LNCAP (cell line): ENCODE results near the gene KRTAP5-4.

ENCODE experiments used
- TF ChIP-seq, protein P1 (sequence below): fragments of 450-650 bp; IDR thresholded peaks from 2 replicates; pipeline ENCODE4 v1.5.1; 2017; ENCODE audit warnings: mild to moderate bottlenecking

The KRTAP5-4 gene

DNA sequence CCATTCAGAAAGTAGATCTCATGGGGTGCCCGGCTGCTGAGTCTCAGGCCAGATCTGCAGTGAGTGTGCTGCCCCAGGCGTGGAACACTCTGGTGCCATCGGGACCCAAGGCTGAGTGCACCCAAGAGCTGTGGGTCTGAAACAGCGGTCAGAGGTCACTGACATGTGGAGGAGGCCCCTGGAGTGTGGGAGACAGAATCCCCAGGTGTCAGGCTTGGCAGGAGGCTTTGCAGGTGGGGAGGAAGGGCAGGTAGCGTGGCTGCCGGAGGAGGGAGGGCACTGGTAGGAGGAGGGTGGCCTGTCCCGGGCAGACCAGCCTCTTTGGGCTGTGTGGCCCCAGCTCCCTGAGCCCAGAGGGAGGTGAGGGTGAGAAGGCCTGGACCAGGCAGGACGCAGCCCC is 43.4 kb upstream of the KRTAP5-4 start:
- TF ChIP-seq, protein P1, sequence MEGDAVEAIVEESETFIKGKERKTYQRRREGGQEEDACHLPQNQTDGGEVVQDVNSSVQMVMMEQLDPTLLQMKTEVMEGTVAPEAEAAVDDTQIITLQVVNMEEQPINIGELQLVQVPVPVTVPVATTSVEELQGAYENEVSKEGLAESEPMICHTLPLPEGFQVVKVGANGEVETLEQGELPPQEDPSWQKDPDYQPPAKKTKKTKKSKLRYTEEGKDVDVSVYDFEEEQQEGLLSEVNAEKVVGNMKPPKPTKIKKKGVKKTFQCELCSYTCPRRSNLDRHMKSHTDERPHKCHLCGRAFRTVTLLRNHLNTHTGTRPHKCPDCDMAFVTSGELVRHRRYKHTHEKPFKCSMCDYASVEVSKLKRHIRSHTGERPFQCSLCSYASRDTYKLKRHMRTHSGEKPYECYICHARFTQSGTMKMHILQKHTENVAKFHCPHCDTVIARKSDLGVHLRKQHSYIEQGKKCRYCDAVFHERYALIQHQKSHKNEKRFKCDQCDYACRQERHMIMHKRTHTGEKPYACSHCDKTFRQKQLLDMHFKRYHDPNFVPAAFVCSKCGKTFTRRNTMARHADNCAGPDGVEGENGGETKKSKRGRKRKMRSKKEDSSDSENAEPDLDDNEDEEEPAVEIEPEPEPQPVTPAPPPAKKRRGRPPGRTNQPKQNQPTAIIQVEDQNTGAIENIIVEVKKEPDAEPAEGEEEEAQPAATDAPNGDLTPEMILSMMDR = no peak

DNA sequence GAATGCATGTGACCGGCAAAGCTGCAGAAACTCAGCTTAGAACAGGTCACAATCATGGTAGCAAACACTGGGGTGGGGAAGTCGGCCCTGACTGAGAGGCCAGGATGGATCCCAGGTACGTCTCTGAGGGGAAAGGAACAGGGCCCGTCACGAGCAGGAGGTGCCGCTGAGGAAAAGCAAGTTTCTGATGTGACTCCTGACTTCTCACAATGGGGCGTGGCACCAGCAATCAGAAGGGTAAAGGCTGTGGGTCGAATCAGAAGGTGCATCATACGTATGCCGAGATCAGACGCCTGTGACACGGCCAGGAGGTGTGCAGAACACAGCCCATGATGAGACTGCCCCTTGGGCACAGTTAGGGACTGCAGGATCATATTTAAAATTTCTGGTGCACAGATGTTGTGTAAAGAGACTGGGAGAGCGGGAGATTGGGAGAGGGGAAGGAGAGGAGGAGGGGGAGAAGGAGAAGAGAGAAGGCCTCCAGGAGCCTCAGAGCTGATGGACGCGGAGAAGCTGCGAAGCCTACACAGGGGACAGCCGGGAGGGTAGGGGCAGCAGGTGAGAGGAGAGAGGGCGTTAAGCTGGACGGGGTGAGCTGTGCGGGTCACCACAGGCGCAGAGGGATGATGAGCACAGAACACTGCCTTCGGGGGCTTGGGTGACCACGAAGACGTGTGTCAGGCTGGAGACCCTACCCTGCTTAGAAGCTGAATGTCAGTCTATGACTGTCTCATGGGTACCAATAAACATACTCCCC is 38.4 kb upstream of the KRTAP5-4 start:
- TF ChIP-seq, protein P1 = no peak

DNA sequence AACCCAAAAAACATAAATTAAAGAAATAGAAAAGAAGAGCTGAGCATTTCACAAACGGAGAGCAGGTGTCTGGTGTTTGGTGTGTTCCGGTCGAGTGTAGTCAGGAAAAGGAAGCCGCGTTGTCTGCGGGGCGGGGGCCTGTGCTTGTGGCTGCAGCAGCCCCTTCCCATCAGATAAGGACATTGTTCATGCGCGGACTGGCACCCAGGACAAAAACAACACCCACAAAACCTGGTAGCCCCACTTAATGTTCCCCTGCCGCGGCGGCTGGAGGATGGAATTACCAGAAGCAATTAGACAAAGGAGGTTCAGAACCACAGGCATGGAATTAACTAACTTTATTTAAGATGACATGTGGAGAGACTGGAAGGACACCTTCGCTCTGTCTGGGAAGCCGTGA is 37.6 kb upstream of the KRTAP5-4 start:
- TF ChIP-seq, protein P1 = no peak

DNA sequence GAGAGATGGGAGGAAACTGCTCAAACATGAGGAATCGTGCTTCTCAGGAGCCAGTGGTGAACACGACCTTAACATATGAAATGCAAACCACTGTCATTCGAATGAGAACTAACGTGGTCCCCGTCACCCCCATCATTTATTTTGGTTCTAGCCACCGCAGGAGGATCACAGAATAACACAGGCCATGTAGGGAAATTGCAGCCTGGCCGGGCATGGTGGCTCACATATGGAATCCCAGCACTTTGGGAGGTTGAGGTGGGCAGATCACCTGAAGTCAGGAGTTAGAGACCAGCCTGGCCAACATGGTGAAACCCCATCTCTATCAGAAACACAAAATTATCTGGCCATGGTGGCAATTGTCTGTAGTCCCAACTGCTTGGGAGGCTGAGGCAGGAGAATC is 34.7 kb upstream of the KRTAP5-4 start:
- TF ChIP-seq, protein P1 = no peak

DNA sequence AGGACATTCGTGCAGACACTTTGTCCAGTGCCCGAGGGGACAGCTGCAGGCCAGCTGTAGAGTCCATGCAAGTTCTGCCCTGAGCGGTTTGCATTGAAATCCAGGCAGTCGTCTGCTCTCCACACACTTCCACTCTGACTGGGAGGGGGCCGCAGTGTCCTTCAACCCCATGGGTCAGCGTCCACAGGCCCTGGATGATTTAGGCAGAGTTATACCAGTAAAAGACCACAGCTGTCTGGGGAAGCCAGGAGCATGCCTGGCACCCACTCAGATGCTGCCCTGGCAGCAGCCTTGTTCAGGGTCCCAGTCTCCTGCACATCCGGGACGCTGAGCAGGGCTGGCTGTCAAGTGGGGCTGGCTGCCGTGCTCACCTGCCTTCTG is 34.1 kb upstream of the KRTAP5-4 start:
- TF ChIP-seq, protein P1 = no peak

DNA sequence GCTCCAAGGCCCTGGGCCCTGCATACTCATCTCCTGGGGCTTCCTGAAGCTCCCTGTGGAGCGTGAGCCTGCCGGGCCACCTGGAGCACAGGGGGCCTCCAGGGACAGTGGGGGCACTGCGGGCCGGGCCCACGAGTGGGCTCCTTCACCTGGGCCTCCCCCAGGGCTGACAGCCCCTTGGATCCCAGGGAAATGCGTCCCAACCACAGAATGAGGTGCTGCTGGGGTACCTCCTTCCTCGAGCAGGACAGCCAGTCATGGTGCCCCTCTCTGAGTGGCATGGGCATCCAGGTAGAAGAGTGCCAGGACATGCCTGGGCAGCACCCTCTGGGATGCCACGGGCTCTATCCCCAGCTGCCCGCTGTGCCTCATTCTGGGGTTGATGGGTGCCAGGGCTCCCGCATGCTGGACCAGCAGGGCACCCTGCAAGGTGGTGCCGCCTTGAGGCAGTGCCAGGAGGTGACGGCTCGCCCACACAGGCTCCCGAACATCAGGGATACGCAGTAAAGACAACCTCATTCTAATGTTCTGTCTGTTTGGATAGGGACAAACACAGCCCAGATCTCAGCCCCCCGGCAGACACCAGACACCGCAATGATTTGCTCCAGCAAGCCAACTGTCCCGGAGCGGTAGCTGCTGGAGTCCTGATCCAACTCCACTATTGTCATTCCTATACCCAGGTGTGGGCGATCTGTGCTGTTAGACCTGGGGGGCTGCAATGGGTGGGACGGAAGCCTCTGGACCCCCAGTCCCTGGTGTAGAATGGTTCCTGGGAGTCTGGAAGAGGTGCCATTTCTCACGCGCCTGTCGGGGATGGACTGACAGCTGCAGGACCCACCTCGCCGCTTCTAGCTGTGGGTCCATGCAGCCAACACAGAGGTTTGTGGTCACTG is 33.5 kb upstream of the KRTAP5-4 start:
- TF ChIP-seq, protein P1 = no peak

DNA sequence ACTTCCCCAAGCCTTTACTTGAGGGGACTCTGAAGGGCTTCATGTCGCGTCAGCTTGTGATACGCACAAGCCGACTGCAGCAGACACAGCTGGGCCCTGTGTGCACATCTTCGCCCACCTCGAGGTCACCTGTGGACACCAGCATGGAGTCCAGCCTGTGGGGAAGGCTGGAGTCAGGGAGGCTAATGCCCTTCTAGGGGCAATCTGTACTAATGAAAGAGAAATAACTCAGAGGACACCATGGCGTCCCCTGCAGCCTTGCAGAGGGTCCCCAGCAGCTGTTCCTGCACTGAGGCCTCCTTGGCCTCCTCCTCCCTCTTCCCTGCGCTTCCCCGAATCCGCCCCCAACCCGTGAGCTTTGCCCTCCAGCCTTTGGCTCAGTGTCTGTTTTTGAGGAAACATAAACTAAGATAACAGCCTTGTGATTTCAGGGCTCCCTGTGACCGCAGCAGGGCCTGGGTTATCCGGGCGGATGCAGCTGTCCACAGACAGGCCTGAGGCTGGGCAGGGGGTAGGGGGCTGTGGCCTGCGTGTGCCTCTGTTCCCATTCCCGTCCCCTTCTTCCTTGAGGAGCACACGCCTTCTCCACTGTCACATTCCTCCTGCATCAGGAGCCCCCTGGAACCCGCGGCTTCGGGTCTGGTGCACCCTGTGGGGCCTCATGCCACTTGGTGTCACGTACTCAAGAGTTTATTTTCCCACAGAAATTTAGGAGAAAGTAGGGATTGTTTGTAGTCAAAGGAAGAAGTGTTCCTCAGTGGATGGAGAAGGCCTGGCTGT is 32.6 kb upstream of the KRTAP5-4 start:
- TF ChIP-seq, protein P1 = no peak
